Measurements from ENCODE around the gene EPB41L4A.

GRCh38 chr5:112257976-112258375, 161.1 kb downstream of the EPB41L4A start:
- no peak for TF ChIP-seq CTCF (IDR thresholded peaks at IDR 0.05)
- no peak for TF ChIP-seq POLR2A (IDR thresholded peaks at IDR 0.05)
